ENCODE data around the gene FMN2. TPM values are rescaled to one million over a fixed set of nuclear protein-coding genes. Genes with fewer than 3 reads are reported as not detected.

The FMN2 gene
- total and polyA plus RNA-seq, 2 donors (not counting 1 experiment from before 2014, with no cell fraction given) = 8.0 to 13.7 TPM

DNA sequence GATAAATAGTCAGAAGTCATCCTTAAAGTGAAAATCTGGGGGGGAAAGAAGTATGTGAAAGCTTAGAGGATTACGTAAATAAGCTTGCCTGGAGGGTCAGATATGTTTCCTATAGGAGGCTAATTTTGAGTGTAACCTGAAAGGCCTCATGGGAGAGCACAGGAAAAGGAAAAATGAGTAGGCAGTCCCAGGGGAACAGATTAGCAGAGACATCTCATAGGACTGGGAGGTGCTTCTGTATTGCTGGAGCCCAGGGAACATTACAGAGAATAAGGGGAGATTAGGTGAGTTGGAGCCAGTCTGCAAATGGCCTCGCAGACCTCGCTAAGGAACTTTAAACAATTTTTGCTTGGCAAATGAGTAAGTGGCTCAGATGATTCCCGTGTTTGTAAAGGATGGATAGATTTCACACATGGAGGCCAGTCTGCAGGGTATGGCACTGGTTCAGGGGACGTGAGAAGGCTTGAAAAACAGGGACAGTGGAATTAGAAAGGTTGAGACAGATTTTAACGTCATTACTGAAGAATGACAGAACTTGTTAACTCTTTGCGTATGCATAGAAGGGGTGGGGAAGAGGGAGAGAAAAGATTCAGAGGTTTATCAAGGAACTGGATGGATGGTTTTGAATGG lies 371.2 kb downstream of the FMN2 start:
- Histone ChIP-seq H3K9me3 (ENCODE audit: control insufficient read depth, insufficient read depth, low read depth, low read length) (no peaks in the 10 kb centered on the region), H3K4me2 (ENCODE audit: extremely low read depth, insufficient read depth, low read length) (no peak overlapping the region), H2AFZ (ENCODE audit: low read length) (no peak overlapping the region), H3K4me3 (replicated peaks in 1 of 4; ENCODE audit: control extremely low read depth in 1 of 4, insufficient read depth in 1 of 4, low read depth in 3 of 4, low read length in 4 of 4) (no peak overlapping the region), H3K79me2 (ENCODE audit: control insufficient read depth, insufficient read depth, low read length) (no peaks in the 10 kb centered on the region), H3K27ac (ENCODE audit: insufficient read depth, low read length) (no peak overlapping the region), H3K27me3 (ENCODE audit: control insufficient read depth, insufficient read depth, low read length) (no peaks in the 10 kb centered on the region), H3K4me1 (ENCODE audit: control insufficient read depth, extremely low read depth, insufficient read depth, low read length) (no peaks in the 10 kb centered on the region), H3K9ac (ENCODE audit: insufficient read depth, low read length) (no peak overlapping the region), H4K20me1 (ENCODE audit: control insufficient read depth, extremely low read depth, insufficient read depth, low read length) (no peaks in the 10 kb centered on the region), H3K36me3 (ENCODE audit: control insufficient read depth, insufficient read depth, low read length) (no peaks in the 10 kb centered on the region)
- DNase-seq (ENCODE audit: low read depth in 2 of 2) = no peak
- no peak for TF ChIP-seq EZH2 (IDR thresholded peaks at IDR 0.05; ENCODE audit: low read length, missing control alignments)
- TF ChIP-seq, protein P1, sequence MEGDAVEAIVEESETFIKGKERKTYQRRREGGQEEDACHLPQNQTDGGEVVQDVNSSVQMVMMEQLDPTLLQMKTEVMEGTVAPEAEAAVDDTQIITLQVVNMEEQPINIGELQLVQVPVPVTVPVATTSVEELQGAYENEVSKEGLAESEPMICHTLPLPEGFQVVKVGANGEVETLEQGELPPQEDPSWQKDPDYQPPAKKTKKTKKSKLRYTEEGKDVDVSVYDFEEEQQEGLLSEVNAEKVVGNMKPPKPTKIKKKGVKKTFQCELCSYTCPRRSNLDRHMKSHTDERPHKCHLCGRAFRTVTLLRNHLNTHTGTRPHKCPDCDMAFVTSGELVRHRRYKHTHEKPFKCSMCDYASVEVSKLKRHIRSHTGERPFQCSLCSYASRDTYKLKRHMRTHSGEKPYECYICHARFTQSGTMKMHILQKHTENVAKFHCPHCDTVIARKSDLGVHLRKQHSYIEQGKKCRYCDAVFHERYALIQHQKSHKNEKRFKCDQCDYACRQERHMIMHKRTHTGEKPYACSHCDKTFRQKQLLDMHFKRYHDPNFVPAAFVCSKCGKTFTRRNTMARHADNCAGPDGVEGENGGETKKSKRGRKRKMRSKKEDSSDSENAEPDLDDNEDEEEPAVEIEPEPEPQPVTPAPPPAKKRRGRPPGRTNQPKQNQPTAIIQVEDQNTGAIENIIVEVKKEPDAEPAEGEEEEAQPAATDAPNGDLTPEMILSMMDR (conservative IDR thresholded peaks at IDR 0.05 in 1 of 2, IDR thresholded peaks at IDR 0.05 in 1 of 2; ENCODE audit: low read depth in 1 of 2, low read length in 2 of 2) = no peak

DNA sequence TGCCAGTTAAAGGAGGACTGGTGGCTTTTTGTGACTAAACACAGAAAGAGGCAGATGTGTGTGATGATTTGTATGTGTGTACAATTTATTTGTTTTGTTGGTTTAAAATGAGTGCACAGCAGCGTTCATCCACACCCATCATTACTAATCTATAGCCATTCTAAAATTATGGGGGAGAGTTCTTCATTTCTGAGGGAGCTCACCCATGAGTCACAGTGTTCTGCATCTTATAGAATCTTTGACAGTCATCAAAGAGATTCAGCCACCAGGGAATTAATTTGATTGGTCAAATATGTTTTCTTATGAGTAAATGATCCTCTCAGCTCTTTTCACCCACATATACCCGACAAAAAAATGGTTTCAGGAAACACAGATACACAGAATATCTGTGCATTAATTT lies 372.4 kb downstream of the FMN2 start:
- Histone ChIP-seq H3K27me3 (ENCODE audit: control insufficient read depth, insufficient read depth, low read length) (no peaks in the 10 kb centered on the region), H3K4me3 (replicated peaks in 1 of 4; ENCODE audit: control extremely low read depth in 1 of 4, insufficient read depth in 1 of 4, low read depth in 3 of 4, low read length in 4 of 4) (no peak overlapping the region), H3K4me1 (ENCODE audit: control insufficient read depth, extremely low read depth, insufficient read depth, low read length) (no peaks in the 10 kb centered on the region), H3K27ac (ENCODE audit: insufficient read depth, low read length) (no peak overlapping the region), H2AFZ (ENCODE audit: low read length) (no peak overlapping the region), H3K79me2 (ENCODE audit: control insufficient read depth, insufficient read depth, low read length) (no peaks in the 10 kb centered on the region), H3K9ac (ENCODE audit: insufficient read depth, low read length) (no peak overlapping the region), H3K9me3 (ENCODE audit: control insufficient read depth, insufficient read depth, low read depth, low read length) (no peaks in the 10 kb centered on the region), H3K36me3 (ENCODE audit: control insufficient read depth, insufficient read depth, low read length) (no peaks in the 10 kb centered on the region), H3K4me2 (ENCODE audit: extremely low read depth, insufficient read depth, low read length) (no peak overlapping the region), H4K20me1 (ENCODE audit: control insufficient read depth, extremely low read depth, insufficient read depth, low read length) (no peaks in the 10 kb centered on the region)
- TF ChIP-seq EZH2 (IDR thresholded peaks at IDR 0.05; ENCODE audit: low read length, missing control alignments) = no peak
- TF ChIP-seq, protein P1 (conservative IDR thresholded peaks at IDR 0.05 in 1 of 2, IDR thresholded peaks at IDR 0.05 in 1 of 2; ENCODE audit: low read depth in 1 of 2, low read length in 2 of 2) = no peak
- DNase-seq (ENCODE audit: low read depth in 2 of 2) = no peak

DNA sequence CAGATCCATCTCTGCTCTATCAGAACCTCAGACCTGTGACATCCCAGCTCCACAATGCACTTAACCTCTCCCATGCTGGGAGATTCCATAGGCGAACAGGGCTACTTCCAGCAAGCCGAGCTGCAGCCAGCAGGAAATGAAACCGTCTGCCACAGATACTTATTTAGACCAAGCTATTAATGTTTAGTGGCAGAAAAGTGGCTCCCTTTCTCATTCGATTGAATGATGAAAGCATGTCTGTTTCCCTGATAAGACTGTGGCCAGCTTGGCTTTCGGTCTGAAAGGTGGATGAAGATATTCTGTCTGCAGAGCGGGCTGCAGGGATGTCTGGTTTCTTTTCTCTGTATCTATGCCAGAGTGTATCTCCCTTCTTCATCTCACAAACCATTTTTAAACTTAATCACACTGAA lies 373.9 kb downstream of the FMN2 start:
- DNase-seq (ENCODE audit: low read depth in 2 of 2) = peak; percentile 33 to 45
- Histone ChIP-seq H3K27ac (ENCODE audit: insufficient read depth, low read length) (peak overlapping the region; percentile 22), H3K4me1 (ENCODE audit: control insufficient read depth, extremely low read depth, insufficient read depth, low read length) (no peaks in the 10 kb centered on the region), H3K4me3 (replicated peaks in 1 of 4; ENCODE audit: control extremely low read depth in 1 of 4, insufficient read depth in 1 of 4, low read depth in 3 of 4, low read length in 4 of 4) (peak overlapping the region in 3 of 4 experiments; percentile 13 to 59 (median 25)), H4K20me1 (ENCODE audit: control insufficient read depth, extremely low read depth, insufficient read depth, low read length) (no peaks in the 10 kb centered on the region), H2AFZ (ENCODE audit: low read length) (peak overlapping the region; percentile 81), H3K27me3 (ENCODE audit: control insufficient read depth, insufficient read depth, low read length) (no peaks in the 10 kb centered on the region), H3K36me3 (ENCODE audit: control insufficient read depth, insufficient read depth, low read length) (no peaks in the 10 kb centered on the region), H3K4me2 (ENCODE audit: extremely low read depth, insufficient read depth, low read length) (peak overlapping the region; percentile 85), H3K79me2 (ENCODE audit: control insufficient read depth, insufficient read depth, low read length) (no peaks in the 10 kb centered on the region), H3K9me3 (ENCODE audit: control insufficient read depth, insufficient read depth, low read depth, low read length) (no peaks in the 10 kb centered on the region), H3K9ac (ENCODE audit: insufficient read depth, low read length) (no peak overlapping the region)
- no peak for TF ChIP-seq EZH2 (IDR thresholded peaks at IDR 0.05; ENCODE audit: low read length, missing control alignments)
- TF ChIP-seq, protein P1 (conservative IDR thresholded peaks at IDR 0.05 in 1 of 2, IDR thresholded peaks at IDR 0.05 in 1 of 2; ENCODE audit: low read depth in 1 of 2, low read length in 2 of 2) = no peak
